HepG2 (cell line): ENCODE data around the gene TSPAN13.

Experiments
- CHD2 ChIP-seq: IDR thresholded peaks from 2 replicates; pipeline ENCODE4 v1.6.1; 2011; ENCODE audit warnings: low read depth, low read length, improper control_type of control experiment
- HDAC1 ChIP-seq: sonication (generic); formaldehyde crosslinking; IDR thresholded peaks from 2 replicates; pipeline ENCODE4 v1.5.1; 2020; ENCODE audit warnings: mild to moderate bottlenecking, missing genetic modification reagents
- POLR2A ChIP-seq, 2 experiments: IDR thresholded peaks; 2 replicates each; pipeline ENCODE4 v1.6.1; 2011; ENCODE audit warnings: low read depth in 2 of 2, low read length in 2 of 2, mild to moderate bottlenecking in 1 of 2, moderate library complexity in 1 of 2; ENCODE audit not compliant: insufficient read depth in 1 of 2
- SPEN ChIP-seq: sonication (generic); formaldehyde crosslinking; IDR thresholded peaks from 2 replicates; pipeline ENCODE4 v1.5.1; 2020; ENCODE audit warnings: low read depth, mild to moderate bottlenecking, missing genetic modification reagents

DNA sequence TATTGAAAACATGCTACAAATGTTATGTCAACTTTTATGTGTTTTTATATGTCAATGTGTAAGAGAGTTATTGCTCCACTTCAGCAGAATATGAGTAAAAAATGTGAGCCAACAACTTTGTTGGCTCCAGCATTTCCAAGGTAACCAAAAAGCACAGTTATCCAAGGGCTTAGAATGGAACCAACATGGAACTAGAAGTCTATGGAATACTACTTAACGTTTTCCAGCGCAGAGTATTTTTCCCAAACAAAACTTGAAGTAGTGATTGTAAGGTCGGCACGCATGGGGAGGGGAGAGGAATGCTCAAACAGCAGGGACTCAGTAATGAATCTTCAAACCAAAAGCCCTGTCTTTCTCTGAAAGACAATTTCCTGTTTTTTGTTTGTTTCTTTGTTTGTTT lies 45.0 kb upstream of the TSPAN13 start:
- TF ChIP-seq CHD2 (no peak), POLR2A (IDR thresholded peaks at IDR 0.05; ENCODE audit: insufficient read depth in 1 of 2, low read depth in 2 of 2, low read length in 2 of 2) (no peak), HDAC1 (no peak), SPEN (CRISPR knock-in tag) (no peak)
